D341Med (cell line): ENCODE data around the gene NKX1-1.
A peak's percentile ranks its signal among the peaks of the same experiment; 100 is the strongest.

Experiments
- DNase-seq: peaks from one replicate; pipeline ENCODE4 v3.0.0; 2012; ENCODE audit warnings: low spot score

The NKX1-1 gene

GRCh38 chr4:1416948-1417260, 10.7 kb upstream of the NKX1-1 start:
- no peak for DNase-seq

- peak; percentile 40 for DNase-seq
These were observed 10.1 kb upstream of the NKX1-1 start for GRCh38 chr4:1416051-1416947.

DNA sequence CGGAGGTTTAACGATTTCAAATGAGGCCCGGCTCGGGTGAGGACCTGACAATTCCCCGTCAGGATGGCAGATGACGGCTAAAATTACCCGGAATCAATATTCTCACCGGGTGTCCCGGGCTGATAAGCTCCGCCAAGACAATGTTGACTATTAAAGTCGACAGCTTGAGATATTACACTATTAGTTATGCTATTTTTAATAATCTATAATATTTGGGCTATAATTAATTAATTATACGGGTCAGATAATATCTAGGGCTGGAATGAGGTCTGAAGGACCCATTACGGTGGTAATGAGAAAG, 9.4 kb upstream of the NKX1-1 start:
- DNase-seq = no peak

DNA sequence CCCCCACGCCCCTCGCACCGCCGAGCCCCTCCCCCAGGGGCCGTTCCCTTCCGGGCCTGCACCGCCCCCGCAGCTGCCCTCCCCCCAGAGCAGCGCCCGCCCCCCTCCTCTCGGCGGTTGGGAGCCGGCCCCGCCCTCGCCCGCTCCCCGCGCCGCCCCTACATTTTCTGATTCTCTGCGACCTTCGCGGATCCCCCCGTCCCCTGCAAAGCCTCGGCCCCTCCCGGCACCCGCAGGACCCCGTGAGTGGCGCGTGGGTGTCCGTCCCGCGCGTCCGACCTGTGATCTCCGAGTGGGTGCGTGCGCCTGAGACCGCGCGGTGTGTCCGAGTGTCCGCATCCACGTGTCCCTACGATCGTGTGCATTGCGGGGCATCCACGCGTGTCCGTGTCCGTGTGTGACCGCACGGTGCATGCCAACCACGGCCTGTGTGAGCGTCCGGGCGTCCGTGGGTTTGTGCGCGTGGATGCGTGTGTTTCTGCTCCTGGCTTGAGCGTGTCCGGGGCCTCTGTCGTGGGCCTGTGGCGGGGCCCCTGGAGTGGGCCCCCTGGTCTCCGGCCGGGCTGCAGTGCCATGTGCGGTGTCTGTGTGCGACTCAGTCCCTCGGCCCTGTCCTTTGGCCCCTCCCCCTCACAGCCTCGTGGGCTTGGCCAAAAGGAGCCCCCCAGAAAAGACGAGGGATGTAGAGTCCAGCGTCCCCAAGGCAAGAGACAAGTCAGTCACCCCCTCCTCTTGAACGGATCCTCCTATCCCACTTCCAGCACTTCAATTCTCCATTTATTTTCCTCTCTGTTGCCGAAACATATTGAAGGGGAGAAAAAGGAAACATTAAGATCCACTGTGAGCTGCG, 8.8 kb upstream of the NKX1-1 start:
- peak; percentile 57 for DNase-seq

- DNase-seq = peak; percentile 45
These were observed 7.6 kb upstream of the NKX1-1 start for GRCh38 chr4:1413687-1414479.

DNA sequence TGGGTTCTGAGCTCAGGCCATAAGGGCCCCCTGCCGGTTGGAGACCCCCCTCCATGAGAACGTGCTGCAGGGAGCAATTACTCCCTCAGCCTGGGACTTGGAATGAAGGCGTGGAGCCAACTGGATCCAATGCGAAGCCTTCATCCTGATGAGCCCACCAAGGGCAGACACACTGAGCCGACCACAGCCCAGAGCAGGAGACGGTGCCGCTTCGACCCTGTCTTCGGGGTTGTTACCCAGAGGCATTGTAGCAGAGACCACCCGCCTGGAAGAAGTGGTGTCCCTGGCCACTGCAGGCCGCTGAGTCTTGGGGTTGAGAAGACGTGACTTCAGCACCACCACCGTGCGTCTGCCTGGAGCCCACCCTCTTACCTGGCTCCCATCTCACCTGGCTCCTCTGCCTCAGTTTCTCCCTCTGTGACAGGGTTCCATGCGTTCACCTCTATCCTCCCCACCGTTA, 7.0 kb upstream of the NKX1-1 start:
- DNase-seq = no peak

DNA sequence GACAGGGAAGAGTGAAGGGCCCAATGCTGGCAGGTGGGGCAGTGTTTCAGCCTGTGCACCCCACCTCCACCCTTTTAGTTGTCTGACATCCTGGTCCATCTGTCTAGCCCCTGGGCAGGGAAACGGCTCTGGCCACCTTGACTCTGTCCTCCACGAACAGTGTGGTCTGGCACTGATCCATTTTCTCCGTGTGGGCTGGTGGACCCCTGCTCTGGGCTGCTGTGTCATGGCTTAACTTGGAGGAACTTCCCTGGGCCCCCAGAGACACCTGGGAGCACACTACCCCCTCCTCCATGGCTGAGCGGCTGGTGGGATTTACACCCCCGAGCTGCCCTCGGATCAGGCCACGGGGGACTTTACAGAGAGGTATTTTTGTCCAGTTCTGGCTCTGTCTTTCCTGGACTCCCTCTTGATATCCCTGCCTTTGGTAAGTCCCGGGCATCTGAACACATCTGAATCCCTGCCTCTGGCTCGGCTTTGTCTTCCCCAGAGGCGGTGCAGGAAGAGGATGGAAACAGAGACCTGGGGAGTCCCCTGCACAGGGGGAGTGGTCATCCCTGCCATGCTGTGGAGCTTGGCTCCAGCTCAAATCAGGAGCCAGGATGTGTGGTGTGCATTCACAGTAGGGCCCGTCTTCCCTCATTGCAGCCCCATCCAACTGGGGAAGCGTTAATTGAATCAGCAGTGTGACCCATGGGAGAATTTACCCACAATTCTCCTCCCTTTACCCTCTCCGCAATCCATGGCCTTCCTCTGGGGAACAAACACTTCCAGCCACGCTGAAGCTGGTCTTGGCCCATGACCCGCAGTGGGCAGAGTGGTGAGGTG, 6.3 kb upstream of the NKX1-1 start:
- DNase-seq = peak; percentile 37

DNA sequence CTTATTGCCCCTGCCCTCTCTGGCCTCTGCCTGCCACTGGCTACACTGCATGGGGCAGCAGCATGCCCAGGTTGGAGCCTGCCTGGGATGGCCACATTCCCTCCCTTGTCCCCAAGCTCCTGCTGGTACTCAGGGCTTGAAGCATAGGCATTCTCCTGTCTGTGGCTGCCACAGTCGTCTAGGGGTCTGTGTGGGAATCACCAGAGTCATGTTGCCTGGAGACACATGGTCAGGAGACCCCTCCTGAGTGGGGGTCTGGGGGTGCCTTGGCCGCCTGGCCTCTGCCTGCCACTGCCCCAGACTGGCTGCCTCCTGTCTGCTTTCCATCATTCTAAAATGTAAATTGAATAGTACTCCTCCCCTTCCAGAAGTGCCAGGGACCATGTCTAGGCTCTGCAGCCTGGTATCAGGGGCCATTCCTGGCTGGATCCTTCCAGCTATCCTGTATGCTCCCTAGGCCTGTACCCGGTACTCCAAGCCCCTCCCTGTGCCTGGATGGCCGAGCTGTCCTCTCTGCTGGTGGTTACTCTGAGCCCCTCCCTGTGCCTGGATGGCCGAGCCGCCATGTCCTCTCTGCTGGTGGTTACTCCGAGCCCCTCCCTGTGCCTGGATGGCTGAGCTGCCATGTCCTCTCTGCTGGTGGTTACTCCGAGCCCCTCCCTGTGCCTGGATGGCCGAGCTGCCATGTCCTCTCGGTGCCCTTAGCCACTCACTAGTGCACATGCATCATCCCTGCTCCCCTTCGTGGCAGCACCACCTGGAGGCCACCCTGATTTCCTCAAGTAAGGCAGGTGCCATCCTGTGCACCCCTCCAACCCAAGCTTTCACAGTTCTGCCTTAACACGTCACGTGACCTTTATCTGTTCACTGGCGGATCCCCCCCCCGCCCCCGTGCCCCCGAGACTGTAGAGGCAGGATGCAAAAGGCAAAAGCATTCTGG, 5.5 kb upstream of the NKX1-1 start:
- peak; percentile 54 for DNase-seq

GRCh38 chr4:1410491-1411325, 4.5 kb upstream of the NKX1-1 start:
- DNase-seq = peak; percentile 51

DNA sequence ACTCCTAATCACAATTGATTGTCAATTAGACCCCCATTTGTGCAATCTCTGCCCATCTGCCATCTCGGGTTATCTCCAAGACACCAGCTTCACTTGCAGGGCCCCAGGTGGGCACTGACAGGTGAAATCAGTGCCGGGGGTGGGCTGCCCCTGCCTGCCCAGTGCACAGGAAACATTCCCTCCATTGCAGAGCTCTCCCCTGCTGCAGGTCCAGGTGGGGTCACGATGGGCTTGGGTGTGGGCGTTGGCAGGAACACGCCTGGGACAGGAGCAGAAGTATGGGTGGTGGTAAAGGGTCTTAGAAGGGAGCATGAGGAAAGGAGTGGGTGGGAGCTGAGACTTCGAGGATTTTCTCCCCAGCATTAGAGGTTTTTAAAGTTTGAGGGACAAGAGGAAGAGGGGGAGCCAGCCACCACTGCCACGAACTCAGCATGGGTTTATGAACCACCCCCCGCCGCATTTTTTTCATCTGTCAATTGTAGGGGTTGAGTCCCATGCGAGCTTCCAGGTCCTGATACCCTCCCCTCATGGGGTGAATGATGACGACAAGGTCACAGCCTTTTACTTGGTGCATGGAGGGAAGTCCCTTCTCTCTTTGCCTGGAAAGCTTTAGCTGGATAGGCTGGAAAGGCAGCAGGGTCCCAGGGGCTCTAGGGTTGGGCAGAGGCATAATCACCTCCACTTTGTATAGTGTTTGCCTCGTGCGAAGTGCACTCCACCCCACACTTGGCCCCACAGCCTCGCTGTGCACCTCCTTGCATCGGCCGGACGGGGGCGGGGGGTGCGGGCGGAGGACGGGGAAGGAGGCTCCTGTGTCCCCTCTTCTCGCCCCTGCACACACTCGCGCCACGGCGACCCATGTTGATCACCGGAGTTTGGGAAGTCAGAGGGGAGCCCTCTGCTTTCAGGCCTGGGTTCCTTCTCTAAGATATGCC, 3.5 kb upstream of the NKX1-1 start:
- DNase-seq = peak; percentile 47

DNA sequence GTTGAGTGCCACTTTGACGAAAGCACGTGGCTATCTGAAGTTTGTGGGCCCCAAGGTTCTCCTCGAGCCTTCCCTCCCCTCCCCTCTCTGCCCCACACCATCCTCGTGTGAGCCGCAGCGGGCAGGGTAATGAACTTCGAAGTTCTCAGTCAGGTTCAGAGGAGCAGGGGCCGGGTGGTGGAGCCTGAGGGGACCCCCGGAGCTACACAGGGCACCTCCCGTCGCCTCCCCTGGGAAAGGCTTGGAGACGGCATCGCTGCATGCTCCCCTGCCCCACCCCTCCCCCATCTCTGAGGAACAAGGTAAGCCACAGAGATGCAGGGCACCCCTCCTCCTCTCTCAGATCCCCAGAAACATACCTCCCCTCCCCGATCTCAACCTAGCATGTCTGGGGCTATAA, 2.8 kb upstream of the NKX1-1 start:
- DNase-seq = peak; percentile 33

DNA sequence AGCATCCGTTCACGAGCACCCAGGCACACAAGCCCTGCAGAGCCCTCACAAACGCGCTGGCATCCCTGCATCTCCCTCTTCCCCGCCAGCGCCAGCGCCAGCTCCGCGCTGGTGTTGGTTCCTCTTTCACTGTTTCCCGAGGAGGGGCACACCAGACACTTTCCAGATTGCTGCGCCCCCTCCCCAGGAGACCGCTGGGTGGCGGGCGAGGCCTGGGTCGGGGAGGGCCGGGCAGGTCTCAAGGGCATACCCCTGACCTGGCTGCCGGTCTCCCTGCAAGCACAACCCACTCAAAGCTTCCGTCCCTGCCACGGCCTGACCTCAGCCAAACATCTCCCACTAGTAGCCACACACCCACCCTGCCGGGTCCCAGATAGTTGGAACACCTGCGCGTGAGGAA, 2.2 kb upstream of the NKX1-1 start:
- peak; percentile 63 for DNase-seq

DNA sequence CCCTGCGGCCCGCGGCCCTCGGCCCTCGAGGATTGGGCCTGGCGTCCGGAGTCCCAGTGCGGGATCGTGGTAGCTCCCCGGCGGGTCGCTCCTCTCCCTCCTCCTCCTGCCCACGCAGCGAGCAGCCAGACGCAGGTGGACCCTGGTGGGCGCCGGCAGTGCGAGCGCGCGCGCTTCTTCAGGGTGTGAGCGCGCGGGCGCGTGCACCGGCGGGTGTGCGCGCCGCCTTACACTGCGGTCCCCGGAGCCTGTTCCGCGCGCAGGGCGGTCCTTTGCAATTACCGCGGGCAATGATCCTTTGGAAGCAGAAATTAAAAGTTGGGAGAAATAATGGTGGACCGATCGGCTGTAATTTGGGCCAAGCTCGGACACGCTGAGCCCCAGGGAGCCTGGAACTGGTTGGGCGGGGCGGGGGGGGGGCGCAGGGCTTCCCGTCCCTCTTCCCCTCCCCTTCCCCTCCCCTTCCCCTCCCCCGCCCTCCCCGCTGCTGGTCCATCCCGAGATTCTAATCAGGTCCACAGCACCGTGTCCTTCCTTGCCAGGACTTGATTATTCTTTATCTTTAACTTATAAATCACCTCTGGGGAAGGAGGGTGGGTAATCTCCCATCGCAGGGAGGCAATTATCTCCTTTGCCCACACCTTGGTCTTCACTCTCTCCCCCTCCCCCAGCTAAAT, 1.6 kb upstream of the NKX1-1 start:
- DNase-seq = peak; percentile 55

DNA sequence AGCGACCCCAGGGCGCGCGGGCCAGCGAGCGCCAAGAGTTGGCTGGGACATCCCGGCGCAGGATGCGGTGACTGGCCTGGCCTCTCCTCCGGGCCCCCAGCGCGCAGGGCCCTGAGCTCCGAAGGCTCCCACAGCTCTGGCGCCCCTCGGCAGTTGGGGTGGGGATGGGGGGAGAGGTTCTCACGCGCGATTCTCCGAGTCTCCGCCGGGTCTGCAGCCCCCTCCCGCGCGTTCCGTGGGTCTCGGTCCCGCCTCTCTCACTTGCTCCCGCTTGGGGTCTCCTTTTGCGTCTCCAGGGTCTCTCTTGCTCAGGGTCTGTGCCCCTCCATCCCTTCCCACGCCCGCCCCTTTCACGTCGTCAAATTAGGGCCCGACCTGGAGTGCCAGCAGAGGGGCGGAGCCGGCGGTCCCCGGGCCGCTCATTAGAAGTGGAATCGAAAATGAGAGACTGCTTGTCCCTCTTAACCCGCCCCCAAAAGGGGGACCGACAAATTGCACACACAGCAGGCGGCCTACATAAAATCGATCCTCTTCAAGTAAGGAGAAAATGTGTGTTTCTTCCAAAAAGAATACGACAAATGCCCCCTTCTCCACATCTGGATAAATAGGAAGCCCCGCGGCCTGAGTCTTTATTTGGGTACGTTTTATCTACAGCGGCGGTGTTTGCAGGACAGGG, 877 bp upstream of the NKX1-1 start:
- DNase-seq = peak; percentile 57

DNA sequence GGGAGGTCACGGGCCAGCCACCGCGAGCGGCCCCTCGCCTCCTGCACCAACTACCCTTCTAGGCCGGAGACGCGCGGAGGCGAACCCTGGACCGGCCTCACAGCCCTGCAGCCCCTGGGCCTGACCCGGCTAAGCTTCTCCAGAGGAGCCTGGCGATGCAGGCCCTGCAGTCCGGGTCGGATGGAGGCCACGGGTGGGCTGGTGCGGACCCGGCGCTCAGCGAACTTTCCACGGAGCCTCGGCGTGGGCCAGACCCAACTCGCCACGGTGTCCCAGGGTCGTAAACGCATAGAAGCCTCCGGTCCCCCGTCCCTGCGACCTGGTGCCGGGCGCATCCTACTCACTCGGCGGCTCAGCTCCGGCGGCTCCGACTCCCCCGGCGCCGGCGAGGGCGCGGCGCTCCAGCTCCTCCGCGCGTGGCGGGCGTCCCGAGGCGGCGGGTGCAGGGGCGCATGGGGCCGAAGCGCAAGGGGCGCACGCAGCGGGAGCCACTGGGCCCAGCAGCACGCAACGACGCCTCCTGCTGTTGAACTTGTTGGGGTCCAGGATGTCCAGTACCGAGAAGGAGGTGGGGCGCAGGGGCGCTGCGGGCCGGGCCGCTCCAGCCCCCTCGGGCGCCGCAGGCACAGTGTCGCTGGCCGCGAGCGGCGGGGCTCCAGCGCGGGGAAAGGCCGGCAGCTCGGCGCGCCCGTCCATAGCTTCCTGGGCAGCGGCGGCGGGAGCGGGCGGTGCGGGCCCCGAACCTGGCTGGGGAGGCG, 427 bp downstream of the NKX1-1 start:
- peak; percentile 65 for DNase-seq

DNA sequence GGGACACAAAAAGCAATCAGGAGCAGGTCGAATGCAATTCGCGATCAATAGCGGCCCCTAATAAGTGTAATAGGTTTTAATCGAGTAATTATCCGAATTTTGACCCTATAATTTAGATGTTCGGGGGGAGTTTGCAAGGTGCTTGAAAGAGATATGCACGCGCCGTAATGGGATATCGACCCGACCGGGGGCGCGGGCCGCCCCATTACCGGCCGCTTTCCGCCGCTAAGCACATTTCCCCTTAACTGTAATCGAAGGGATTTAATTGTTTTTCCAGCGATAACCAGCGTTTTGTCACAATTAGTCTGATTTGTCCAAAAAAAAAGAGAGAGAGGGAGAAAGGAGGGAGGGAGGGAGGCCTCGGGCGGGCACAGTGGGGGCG, 997 bp downstream of the NKX1-1 start:
- DNase-seq = no peak
